ENCODE data around the gene PLEKHB1. TPM values are rescaled to one million over a fixed set of nuclear protein-coding genes. Genes with fewer than 3 reads are reported as not detected.

PLEKHB1 gene
- polyA plus RNA-seq, 1 donor from 2014 or later: 0.25 TPM

GRCh38 chr11:73652856-73653559, 6.6 kb downstream of the PLEKHB1 start:
- Histone ChIP-seq H4K20me1 (ENCODE audit: insufficient read depth) (no peaks in the 10 kb centered on the region), H3K27ac (ENCODE audit: low read length) (no peak overlapping the region), H3K9me2 (ENCODE audit: insufficient read depth, low read length) (no peaks in the 10 kb centered on the region), H3K27me3 (ENCODE audit: insufficient read depth, low read depth, low read length) (no peaks in the 10 kb centered on the region), H3K79me2 (replicated peaks; ENCODE audit: insufficient read depth, low read length) (no peaks in the 10 kb centered on the region), H3K4me3 (ENCODE audit: low read length) (no peak overlapping the region), H3K36me3 (ENCODE audit: insufficient read depth, low read length) (no peaks in the 10 kb centered on the region), H3K4me2 (ENCODE audit: low read length) (no peak overlapping the region), H3K9me3 (ENCODE audit: low read length) (no peaks in the 10 kb centered on the region), H3K9ac (ENCODE audit: low read length) (no peak overlapping the region), H3F3A (ENCODE audit: insufficient read depth, low read length, poor library complexity, severe bottlenecking) (no peaks in the 10 kb centered on the region), H2AFZ (ENCODE audit: low read depth, low read length) (no peak overlapping the region)
- TF ChIP-seq POLR2AphosphoS5 (IDR thresholded peaks at IDR 0.05): no peak

GRCh38 chr11:73653996-73654395, 7.6 kb downstream of the PLEKHB1 start:
- no peak for TF ChIP-seq SMC3 (conservative IDR thresholded peaks at IDR 0.05; ENCODE audit: poor library complexity)
- no peak for TF ChIP-seq TAF1 (IDR thresholded peaks at IDR 0.05; ENCODE audit: low read depth)
- TF ChIP-seq REST (IDR thresholded peaks at IDR 0.05; ENCODE audit: borderline replicate concordance): no peak
- TF ChIP-seq CTCF (IDR thresholded peaks at IDR 0.05; ENCODE audit: poor library complexity, severe bottlenecking): no peak
- no peak for TF ChIP-seq RAD21 (conservative IDR thresholded peaks at IDR 0.05)
- TF ChIP-seq EZH2 (IDR thresholded peaks at IDR 0.05; ENCODE audit: borderline replicate concordance, insufficient read depth, low read length, poor library complexity, severe bottlenecking): no peak
- no peak for TF ChIP-seq MXI1 (conservative IDR thresholded peaks at IDR 0.05; ENCODE audit: poor library complexity, severe bottlenecking)
- TF ChIP-seq EP300 (conservative IDR thresholded peaks at IDR 0.05; ENCODE audit: poor library complexity, severe bottlenecking): no peak
- no peak for TF ChIP-seq POLR2AphosphoS5 (IDR thresholded peaks at IDR 0.05)

More at GRCh38 chr11:73653996-73654395, 7.6 kb downstream of the PLEKHB1 start:
- H3K9me3 ChIP-seq (ENCODE audit: low read length): no peaks in the 10 kb centered on the region
- H3F3A ChIP-seq (ENCODE audit: insufficient read depth, low read length, poor library complexity, severe bottlenecking): no peaks in the 10 kb centered on the region
- H3K4me3 ChIP-seq (ENCODE audit: low read length): no peak overlapping the region
- H3K27ac ChIP-seq (ENCODE audit: low read length): no peak overlapping the region
- H3K36me3 ChIP-seq (ENCODE audit: insufficient read depth, low read length): no peaks in the 10 kb centered on the region
- no peaks in the 10 kb centered on the region for H3K27me3 ChIP-seq (ENCODE audit: insufficient read depth, low read depth, low read length)
- H3K9ac ChIP-seq (ENCODE audit: low read length): no peak overlapping the region
- H4K20me1 ChIP-seq (ENCODE audit: insufficient read depth): no peaks in the 10 kb centered on the region
- H2AFZ ChIP-seq (ENCODE audit: low read depth, low read length): no peak overlapping the region
- H3K9me2 ChIP-seq (ENCODE audit: insufficient read depth, low read length): no peaks in the 10 kb centered on the region
- no peaks in the 10 kb centered on the region for H3K79me2 ChIP-seq (replicated peaks; ENCODE audit: insufficient read depth, low read length)
- no peak overlapping the region for H3K4me2 ChIP-seq (ENCODE audit: low read length)
